GM18867 (cell line): ENCODE data around the gene NEDD8.

Source experiments
- ATAC-seq: cut with Tn5 transposase; IDR thresholded peaks from one replicate; pipeline ENCODE4 v1.9.1; 2021; ENCODE audit warnings: mild to moderate bottlenecking, moderate library complexity; ENCODE audit not compliant: unreplicated experiment

Gene NEDD8

GRCh38 chr14:24182110-24182882 lies 49.9 kb downstream of the NEDD8 start:
- ATAC-seq = no peak

GRCh38 chr14:24181371-24182077 lies 50.6 kb downstream of the NEDD8 start:
- ATAC-seq = no peak

- ATAC-seq = no peak
Observed at GRCh38 chr14:24179961-24180796, 52.0 kb downstream of the NEDD8 start.

GRCh38 chr14:24179294-24179960 lies 52.7 kb downstream of the NEDD8 start:
- no peak for ATAC-seq

GRCh38 chr14:24178399-24179178 lies 53.6 kb downstream of the NEDD8 start:
- ATAC-seq = no peak

GRCh38 chr14:24177891-24178290 lies 54.3 kb downstream of the NEDD8 start:
- no peak for ATAC-seq

GRCh38 chr14:24177041-24177825 lies 54.9 kb downstream of the NEDD8 start:
- ATAC-seq = no peak

- no peak for ATAC-seq
Observed at GRCh38 chr14:24176599-24176998, 55.6 kb downstream of the NEDD8 start.

GRCh38 chr14:24172871-24173281 lies 59.3 kb downstream of the NEDD8 start:
- no peak for ATAC-seq

GRCh38 chr14:24172261-24172860 lies 59.8 kb downstream of the NEDD8 start:
- ATAC-seq = no peak

- no peak for ATAC-seq
Observed at GRCh38 chr14:24171422-24172260, 60.5 kb downstream of the NEDD8 start, which contains the start of gene REC8. Gene REC8, plus strand, starts transcription at chr14:24172080. Its CDS starts 473 bp downstream, at chr14:24172553.

GRCh38 chr14:24167469-24168114 lies 64.6 kb downstream of the NEDD8 start:
- no peak for ATAC-seq
